Mucosa of gallbladder (tissue), 1 donor: ENCODE results near the gene SLC49A3. TPM values are rescaled to one million over a fixed set of nuclear protein-coding genes. Genes with fewer than 3 reads are reported as not detected.

Source experiments
- DNase-seq: peaks from one replicate; pipeline ENCODE4 v3.0.0-alpha.2; 2020; ENCODE audit warnings: low spot score
- total RNA-seq: library from RNA; stranded (reverse); gene quantifications from one replicate; pipeline ENCODE4 v1.2.1, GENCODE V29; 2021
- donor health status: DM: no; HTN: no; CAD: no.

Gene SLC49A3
- total RNA-seq, 1 donor from 2014 or later, result 13.9 TPM

GRCh38 chr4:633406-633805, 55.5 kb downstream of the SLC49A3 start:
- DNase-seq, result no peak

GRCh38 chr4:632926-633325, 56.0 kb downstream of the SLC49A3 start:
- DNase-seq, result no peak

- no peak for DNase-seq
Observed at GRCh38 chr4:632196-632790, 56.7 kb downstream of the SLC49A3 start.

Other genes starting within 250 kb of the SLC49A3 start
- 29.7 TPM for gene ZNF721, start 190.0 kb downstream of the SLC49A3 start, total RNA-seq
- gene PIGG, start 189.9 kb downstream of the SLC49A3 start, total RNA-seq, result 74.8 TPM
- gene TMEM271, start 112.9 kb downstream of the SLC49A3 start, total RNA-seq, result not detected
- gene PDE6B, start 63.6 kb downstream of the SLC49A3 start, total RNA-seq, result 8.6 TPM
- gene ATP5ME, start 14.9 kb downstream of the SLC49A3 start, total RNA-seq, result 252 TPM
- 17.8 TPM for gene MYL5, start 14.6 kb downstream of the SLC49A3 start, total RNA-seq
- gene PCGF3, start 16.7 kb upstream of the SLC49A3 start, total RNA-seq, result 60.6 TPM
- gene CPLX1, start 137.0 kb upstream of the SLC49A3 start, total RNA-seq, result 3.3 TPM
- 151 TPM for gene GAK, start 243.2 kb upstream of the SLC49A3 start, total RNA-seq
- 48.8 TPM for gene TMEM175, start 243.3 kb upstream of the SLC49A3 start, total RNA-seq